Tongue (tissue), 2 donors: ENCODE results near the gene UPP2. TPM values are rescaled to one million over a fixed set of nuclear protein-coding genes. Genes with fewer than 3 reads are reported as not detected.

Experiments
- DNase-seq: peaks from one replicate; pipeline ENCODE4 v3.0.0-alpha.2; 2015
- total RNA-seq: library from RNA; depleted of rRNA; stranded (reverse); fragments of >200 nt; gene quantifications from one replicate; pipeline ENCODE4 v1.2.3, GENCODE V29; 2014

UPP2 gene
- not detected for total RNA-seq

- no peak for DNase-seq
Measured at GRCh38 chr2:158101384-158101926, at the start of gene UPP2. UPP2 (plus strand) TSS chr2:158101876; CDS start chr2:158102064, 188 bp downstream.

GRCh38 chr2:158052761-158053160 lies 48.9 kb upstream of the UPP2 start:
- DNase-seq: no peak

GRCh38 chr2:158056875-158057274 lies 44.8 kb upstream of the UPP2 start:
- DNase-seq: no peak

GRCh38 chr2:158060160-158060834 lies 41.4 kb upstream of the UPP2 start:
- no peak for DNase-seq

- no peak for DNase-seq
Measured at GRCh38 chr2:158060835-158061435, 40.7 kb upstream of the UPP2 start.

GRCh38 chr2:158061763-158062162 lies 39.9 kb upstream of the UPP2 start:
- no peak for DNase-seq

- no peak for DNase-seq
Measured at GRCh38 chr2:158066046-158066713, 35.5 kb upstream of the UPP2 start.

- no peak for DNase-seq
Measured at GRCh38 chr2:158071018-158071417, 30.7 kb upstream of the UPP2 start.

- DNase-seq: no peak
Measured at GRCh38 chr2:158072361-158072760, 29.3 kb upstream of the UPP2 start.

- peak; percentile 5 for DNase-seq
Measured at GRCh38 chr2:158079672-158080071, 22.0 kb upstream of the UPP2 start.

GRCh38 chr2:158088093-158088492 lies 13.6 kb upstream of the UPP2 start:
- DNase-seq: no peak

- DNase-seq: no peak
Measured at GRCh38 chr2:158089322-158089721, 12.4 kb upstream of the UPP2 start.

- no peak for DNase-seq
Measured at GRCh38 chr2:158091647-158092046, 10.0 kb upstream of the UPP2 start.

- no peak for DNase-seq
Measured at GRCh38 chr2:158094487-158095092, 7.1 kb upstream of the UPP2 start.

GRCh38 chr2:158095269-158095668 lies 6.4 kb upstream of the UPP2 start:
- DNase-seq: no peak

- no peak for DNase-seq
Measured at GRCh38 chr2:158095912-158096311, 5.8 kb upstream of the UPP2 start.

- DNase-seq: no peak
Measured at GRCh38 chr2:158097481-158097880, 4.2 kb upstream of the UPP2 start.

GRCh38 chr2:158098178-158098577 lies 3.5 kb upstream of the UPP2 start:
- no peak for DNase-seq

- DNase-seq: no peak
Measured at GRCh38 chr2:158099716-158100115, 2.0 kb upstream of the UPP2 start.

- no peak for DNase-seq
Measured at GRCh38 chr2:158100411-158100810, 1.3 kb upstream of the UPP2 start.

GRCh38 chr2:158102446-158102845 lies 770 bp downstream of the UPP2 start:
- no peak for DNase-seq

- DNase-seq: no peak
Measured at GRCh38 chr2:158103411-158104012, 1.8 kb downstream of the UPP2 start.

- DNase-seq: no peak
Measured at GRCh38 chr2:158104903-158105302, 3.2 kb downstream of the UPP2 start.
